B cell (primary cell): Measurements from ENCODE around the gene PRPF31.

ENCODE experiments used
- EZH2 ChIP-seq: IDR thresholded peaks from 2 replicates; pipeline ENCODE4 v1.6.1; 2012; ENCODE audit warnings: borderline replicate concordance, low read depth, mild to moderate bottlenecking, moderate library complexity, low read length; ENCODE audit not compliant: insufficient read depth, poor library complexity, severe bottlenecking
- TF ChIP-seq, protein P1 (sequence below): fragments of 200-600 bp; IDR thresholded peaks from one replicate; pipeline ENCODE4 v1.8.0; 2022; ENCODE audit warnings: antibody characterized with exemption, mild to moderate bottlenecking

DNA sequence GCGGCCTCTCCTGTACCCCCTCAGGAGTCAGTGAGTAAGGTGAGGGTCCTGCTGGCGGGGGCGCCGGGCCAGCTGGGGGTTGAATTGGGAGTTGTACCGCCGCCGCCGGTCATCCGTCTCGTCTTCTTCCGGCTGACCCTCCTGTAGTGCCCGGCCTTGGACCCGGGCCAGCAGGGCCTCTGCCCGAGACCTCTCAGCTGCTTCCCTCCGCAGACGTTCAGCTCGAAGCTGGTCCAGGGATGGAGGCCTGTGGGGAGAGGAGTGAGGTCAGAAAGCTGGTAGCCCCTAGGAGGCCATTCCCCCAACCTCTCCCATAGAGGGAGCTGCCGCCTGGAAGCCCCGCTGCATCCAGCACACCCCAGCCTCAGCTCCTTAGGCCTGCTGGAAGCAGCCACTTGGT lies 40.1 kb downstream of the PRPF31 start:
- TF ChIP-seq, protein P1, sequence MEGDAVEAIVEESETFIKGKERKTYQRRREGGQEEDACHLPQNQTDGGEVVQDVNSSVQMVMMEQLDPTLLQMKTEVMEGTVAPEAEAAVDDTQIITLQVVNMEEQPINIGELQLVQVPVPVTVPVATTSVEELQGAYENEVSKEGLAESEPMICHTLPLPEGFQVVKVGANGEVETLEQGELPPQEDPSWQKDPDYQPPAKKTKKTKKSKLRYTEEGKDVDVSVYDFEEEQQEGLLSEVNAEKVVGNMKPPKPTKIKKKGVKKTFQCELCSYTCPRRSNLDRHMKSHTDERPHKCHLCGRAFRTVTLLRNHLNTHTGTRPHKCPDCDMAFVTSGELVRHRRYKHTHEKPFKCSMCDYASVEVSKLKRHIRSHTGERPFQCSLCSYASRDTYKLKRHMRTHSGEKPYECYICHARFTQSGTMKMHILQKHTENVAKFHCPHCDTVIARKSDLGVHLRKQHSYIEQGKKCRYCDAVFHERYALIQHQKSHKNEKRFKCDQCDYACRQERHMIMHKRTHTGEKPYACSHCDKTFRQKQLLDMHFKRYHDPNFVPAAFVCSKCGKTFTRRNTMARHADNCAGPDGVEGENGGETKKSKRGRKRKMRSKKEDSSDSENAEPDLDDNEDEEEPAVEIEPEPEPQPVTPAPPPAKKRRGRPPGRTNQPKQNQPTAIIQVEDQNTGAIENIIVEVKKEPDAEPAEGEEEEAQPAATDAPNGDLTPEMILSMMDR = no peak
- no peak for TF ChIP-seq EZH2
